GM12878 (cell line): ENCODE data around the gene ATP8A1. TPM values are rescaled to one million over a fixed set of nuclear protein-coding genes. Genes with fewer than 3 reads are reported as not detected.

Source experiments
- ATAC-seq: fragments of 200-7000 bp; cut with Tn5 transposase; 3 replicates; pipeline ENCODE4 v1.9.1; 2020; ENCODE audit warnings: mild to moderate bottlenecking, moderate library complexity
- BruUV-seq: library from RNA; stranded (reverse); fragments of 400-500 nt; replicated peaks from 2 replicates; lab custom pipeline; 2021; lab: Mats Ljungman, UMichigan
- CTCF ChIA-PET: fragments of 300-600 bp; sonication (Branson Sonifier 250); formaldehyde crosslinking; extraction: SDS; loops from one replicate; lab custom pipeline; 2021; ENCODE audit warnings: inconsistent platforms; lab: Yijun Ruan, JAX
- POLR2A ChIA-PET: fragments of 350-600 bp; formaldehyde crosslinking; extraction: SDS; loops from one replicate; lab custom pipeline; 2021; ENCODE audit warnings: inconsistent platforms; lab: Charles Lee
- RAD21 ChIA-PET: fragments of 300-600 bp; sonication (Branson Sonifier 250); formaldehyde crosslinking; loops from one replicate; lab custom pipeline; 2023; ENCODE audit warnings: antibody characterized with exemption; ENCODE audit not compliant: unreplicated experiment; lab: Charles Lee
- SMC1A ChIA-PET: fragments of 300-600 bp; sonication (Branson Sonifier 250); formaldehyde crosslinking; loops from one replicate; lab custom pipeline; 2023; ENCODE audit not compliant: unreplicated experiment, uncharacterized antibody; lab: Charles Lee
- DNase-seq: peaks from one replicate; pipeline ENCODE4 v3.0.0-alpha.2; 2011; ENCODE audit warnings: low read depth, low spot score
- FAIRE-seq: peaks from 3 replicates; lab custom pipeline; 2011; peaks lifted over from hg19 to GRCh38; lab: Jason Lieb, UNC
- H2AFZ ChIP-seq: 2 replicates; pipeline ENCODE4 v1.6.0; 2011; ENCODE audit warnings: low read depth, low read length, control low read depth; ENCODE audit not compliant: control insufficient read depth
- H3K27ac ChIP-seq: 2 replicates; pipeline ENCODE4 v1.5.1; 2011; ENCODE audit warnings: control low read depth; ENCODE audit not compliant: control insufficient read depth, insufficient read depth
- H3K27me3 ChIP-seq, 2 experiments: replicated peaks in 1 of 2; 2 replicates each; pipeline versions ENCODE4 v1.6.0 to v1.6.1; 2011; ENCODE audit warnings: low read length in 1 of 2; ENCODE audit not compliant: control insufficient read depth in 2 of 2, insufficient read depth in 2 of 2
- H3K36me3 ChIP-seq, 2 experiments: 2 replicates each; pipeline ENCODE4 v1.5.1; 2011; ENCODE audit warnings: low read length in 1 of 2; ENCODE audit not compliant: control insufficient read depth in 2 of 2, insufficient read depth in 2 of 2
- H3K4me1 ChIP-seq: 2 replicates; pipeline ENCODE4 v1.6.1; 2011; ENCODE audit warnings: mild to moderate bottlenecking, low read length, moderate library complexity, mixed read lengths; ENCODE audit not compliant: control insufficient read depth, insufficient read depth
- H3K4me2 ChIP-seq: 2 replicates; pipeline ENCODE4 v1.6.0; 2011; ENCODE audit warnings: control low read depth; ENCODE audit not compliant: control insufficient read depth, insufficient read depth
- H3K4me3 ChIP-seq: fragments of 200-600 bp; sonication (generic); 2 replicates; pipeline ENCODE4 v1.5.1; 2016
- H3K79me2 ChIP-seq: 2 replicates; pipeline ENCODE4 v1.6.0; 2011; ENCODE audit warnings: low read length; ENCODE audit not compliant: control insufficient read depth, insufficient read depth
- H3K9ac ChIP-seq: 2 replicates; pipeline ENCODE4 v1.8.0; 2011; ENCODE audit warnings: low read length, control low read depth, mixed read lengths; ENCODE audit not compliant: control insufficient read depth, insufficient read depth
- H3K9me3 ChIP-seq: replicated peaks from 3 replicates; pipeline ENCODE4 v1.5.1; 2011; ENCODE audit warnings: mild to moderate bottlenecking, low read length; ENCODE audit not compliant: control insufficient read depth, insufficient read depth
- H4K20me1 ChIP-seq: 2 replicates; pipeline ENCODE4 v1.6.0; 2011; ENCODE audit not compliant: control insufficient read depth, insufficient read depth
- ELK1 ChIP-seq: IDR thresholded peaks from 2 replicates; pipeline ENCODE4 v1.6.1; 2012; ENCODE audit warnings: low read depth, low read length, improper control_type of control experiment
- EP300 ChIP-seq, 2 experiments: fragments of 150-350 bp in 1 of 2; IDR thresholded peaks; 2 replicates each; pipeline ENCODE4 v1.6.1; 2011 to 2012; ENCODE audit warnings: low read depth in 2 of 2, low read length in 2 of 2, borderline replicate concordance in 1 of 2, improper control_type of control experiment in 1 of 2, inconsistent platforms in 1 of 2; ENCODE audit not compliant: control insufficient read depth in 1 of 2
- PML ChIP-seq: IDR thresholded peaks from 2 replicates; pipeline ENCODE4 v1.6.1; 2012; ENCODE audit warnings: low read length, inconsistent platforms
- RCOR1 ChIP-seq: conservative IDR thresholded peaks from 2 replicates; pipeline ENCODE4 v1.6.1; 2012; ENCODE audit warnings: low read depth, low read length, improper control_type of control experiment
- WGBS: methylation state at CpG from one replicate; pipeline ENCODE4 v1.1.6; 2016; ENCODE audit warnings: low lambda C conversion rate; ENCODE audit not compliant: insufficient replicate concordance, insufficient coverage; ENCODE audit errors: missing lambda C conversion rate; 5-methylcytosine and 5-hydroxymethylcytosine counted together
- in situ Hi-C: fragments of 300-500 bp; cut with MboI; formaldehyde crosslinking; loops from 9 replicates; pipeline ENCODE4 v1.14.3; 2018; ENCODE audit warnings: mixed read lengths
- intact Hi-C: fragments of 100-400 bp; cut with micrococcal nuclease; formaldehyde crosslinking; loops from one replicate; pipeline ENCODE4 v1.14.2; 2022; ENCODE audit not compliant: unreplicated experiment
- polyA plus RNA-seq, 11 experiments: library from polyadenylated mRNA; depleted of rRNA in 4 of 11; unstranded in 6 of 11; stranded (reverse) in 5 of 11; fragments of >200 nt; fragmentation: Nextera tagmentation in 4 of 11; fragmentation: Illumina TruSeq in 1 of 11; extraction: Ambion mirVana in 4 of 11; extraction: Trizol in 1 of 11; gene quantifications; 1 replicate in 1 of 11; 2 replicates in 10 of 11; pipeline versions ENCODE4 v1.2.1 to v1.2.3, GENCODE V29; 2011 to 2016; ENCODE audit warnings: inconsistent platforms in 2 of 11, missing spikeins in 2 of 11, low read depth in 1 of 11
- total RNA-seq, 4 experiments: library from RNA; depleted of rRNA in 3 of 4; stranded (reverse); fragments of >200 nt in 3 of 4; fragmentation: Illumina TruSeq in 1 of 4; extraction: Trizol in 1 of 4; gene quantifications; 2 replicates each; pipeline versions ENCODE4 v1.2.1 to v1.2.3, GENCODE V29; 2013 to 2021

ATP8A1 gene
- total and polyA plus RNA-seq, 10 of the 15 experiments (the other 5 are each of a cell fraction or from before 2014, with no cell fraction given) = 9.0 to 116 (median 37.3) TPM

DNA sequence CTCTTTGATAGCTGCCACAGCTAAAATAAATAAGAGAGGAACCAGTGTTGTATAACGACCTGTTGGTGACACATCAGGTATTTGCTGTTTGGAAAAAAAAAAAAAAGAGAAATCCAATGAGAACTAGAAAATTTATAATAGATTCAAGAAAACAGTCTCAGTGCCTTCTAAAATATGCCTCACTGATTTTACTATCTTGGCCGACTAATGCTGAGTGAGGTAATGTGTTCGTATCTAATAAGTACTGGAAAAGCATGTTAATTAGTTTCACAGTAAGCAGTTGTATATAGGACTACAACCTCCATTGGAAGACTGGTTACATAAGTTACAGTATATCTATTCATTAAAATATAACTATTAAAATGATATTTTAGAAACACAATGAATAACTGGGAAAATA is 32.4 kb downstream of the ATP8A1 start (continued):
- no peak for TF ChIP-seq RCOR1

DNA sequence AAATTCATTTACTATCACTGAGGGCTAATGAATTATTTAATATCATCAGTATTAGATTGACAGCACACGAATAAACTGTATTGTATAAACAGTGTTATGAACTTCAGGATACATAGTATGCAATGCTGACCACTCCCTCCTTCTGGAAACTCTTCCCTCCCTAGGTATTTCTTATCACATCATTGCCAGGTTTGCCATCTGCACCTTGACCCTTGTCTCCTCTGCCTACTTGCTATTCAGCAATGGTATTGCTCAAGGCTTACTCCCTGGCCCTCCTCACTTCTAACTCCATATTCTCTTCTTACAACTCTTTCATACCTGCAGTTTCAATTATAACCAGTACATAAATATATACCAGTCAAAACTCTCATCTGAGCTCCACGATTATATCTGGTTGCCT is 38.9 kb downstream of the ATP8A1 start:
- H3K36me3 ChIP-seq = peaks cover 5 to 17% of the 10 kb centered on the region in 2 experiments
- H3K27ac ChIP-seq = no peak overlapping the region
- CTCF ChIA-PET = no interaction called here
- SMC1A ChIA-PET = interaction anchor here (0.8 to 3.1 kb wide), 9 partner anchors 15 to 59 kb away, joined by 3 to 12 read pairs (median 4); no protein-coding TSS in a partner anchor
- intact Hi-C loops (no loop called here), in situ Hi-C loops (no loop called here)
- H3K9ac ChIP-seq = no peak overlapping the region
- H3K9me3 ChIP-seq = no peaks in the 10 kb centered on the region
- POLR2A ChIA-PET = no interaction called here
- H3K4me3 ChIP-seq = no peak overlapping the region
- DNase-seq (no peak), FAIRE-seq (no peak), ATAC-seq (peak; percentile 27; the same call in 2 of the 3 replicates)
- no peaks in the 10 kb centered on the region for H3K4me1 ChIP-seq
- whole genome bisulfite sequencing = 97% methylated on average over 2 of the region's 2 CpGs
- RAD21 ChIA-PET = interaction anchor here (1.7 to 2.8 kb wide), 3 partner anchors 10 to 49 kb away, joined by 5 to 8 read pairs (median 8); partner anchors contain the start of gene ATP8A1
- H3K79me2 ChIP-seq = peaks cover 2% of the 10 kb centered on the region
- H4K20me1 ChIP-seq = no peaks in the 10 kb centered on the region
- no TSS peak for BruUV-seq
- no peak for TF ChIP-seq EP300 (IDR thresholded peaks at IDR 0.05; ENCODE audit: borderline replicate concordance in 1 of 2, control insufficient read depth in 1 of 2, low read depth in 2 of 2, low read length in 2 of 2)
- no peak for TF ChIP-seq PML
- TF ChIP-seq ELK1 = no peak
- H2AFZ ChIP-seq = no peak overlapping the region
- H3K27me3 ChIP-seq = no peaks in the 10 kb centered on the region
- H3K4me2 ChIP-seq = no peak overlapping the region
